Measurements from ENCODE around the gene NUDCD2. TPM values are rescaled to one million over a fixed set of nuclear protein-coding genes. Genes with fewer than 3 reads are reported as not detected.

The NUDCD2 gene
- total and polyA plus RNA-seq, 9 of the 15 experiments (the other 6 are each of a cell fraction or from before 2014, with no cell fraction given), result 14.6 to 76.9 (median 32.5) TPM

DNA sequence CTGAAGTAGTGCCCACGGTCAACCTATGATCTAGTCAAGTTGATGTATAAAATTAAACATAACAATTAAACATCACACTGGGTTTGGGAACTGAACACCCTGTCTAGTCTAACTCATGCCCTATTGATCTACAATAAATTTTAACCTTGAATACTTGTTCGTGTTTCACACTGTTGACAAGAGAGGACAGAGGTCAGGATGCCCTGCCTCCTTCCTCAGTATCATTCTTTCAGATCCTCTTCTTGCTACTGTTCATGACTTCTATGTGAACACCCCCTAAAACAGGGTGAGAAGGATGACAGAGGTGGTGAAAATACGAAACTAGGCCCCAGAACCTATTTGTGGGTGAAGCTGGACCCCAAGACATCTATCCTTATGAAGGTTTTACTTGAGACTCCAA is 37.4 kb upstream of the NUDCD2 start:
- in situ Hi-C loops (cut with MboI) (no loop called here), intact Hi-C loops (cut with micrococcal nuclease) (no loop called here)
- Histone ChIP-seq H3K9me1 (ENCODE audit: control insufficient read depth, insufficient read depth, low read length) (no peaks in the 10 kb centered on the region), H3K36me3 (ENCODE audit: control insufficient read depth, insufficient read depth, low read length) (peaks cover 8% of the 10 kb centered on the region; the same call in 2 of the 3 replicates), H3K4me2 (ENCODE audit: insufficient read depth, low read length) (no peak overlapping the region), H3K9ac (ENCODE audit: insufficient read depth in 1 of 2, low read depth in 2 of 2, low read length in 2 of 2) (no peak overlapping the region), H3K79me2 (ENCODE audit: control insufficient read depth, insufficient read depth, low read length) (no peaks in the 10 kb centered on the region), H2AFZ (ENCODE audit: low read depth, low read length) (0 out of 2 replicates have a peak overlapping the region, but pooled peaks have one; percentile 26), H3K9me3 (replicated peaks; ENCODE audit: control insufficient read depth, insufficient read depth, low read depth, low read length) (no peaks in the 10 kb centered on the region), H4K20me1 (replicated peaks; ENCODE audit: control insufficient read depth, insufficient read depth, low read length) (no peaks in the 10 kb centered on the region), H3K27ac (ENCODE audit: extremely low read depth, low read depth, low read length) (no peak overlapping the region), H3K4me3 (no peak overlapping the region), H3K4me1 (replicated peaks in 1 of 2; ENCODE audit: control insufficient read depth in 2 of 2, insufficient read depth in 2 of 2, low read length in 2 of 2) (no peaks in the 10 kb centered on the region; a peak in 1 of 5 replicates), H3K27me3 (ENCODE audit: control insufficient read depth in 2 of 2, insufficient read depth in 2 of 2, low read length in 2 of 2) (no peaks in the 10 kb centered on the region)
- no TSS peak for BruUV-seq (replicated peaks)
- TF ChIP-seq, protein P1, sequence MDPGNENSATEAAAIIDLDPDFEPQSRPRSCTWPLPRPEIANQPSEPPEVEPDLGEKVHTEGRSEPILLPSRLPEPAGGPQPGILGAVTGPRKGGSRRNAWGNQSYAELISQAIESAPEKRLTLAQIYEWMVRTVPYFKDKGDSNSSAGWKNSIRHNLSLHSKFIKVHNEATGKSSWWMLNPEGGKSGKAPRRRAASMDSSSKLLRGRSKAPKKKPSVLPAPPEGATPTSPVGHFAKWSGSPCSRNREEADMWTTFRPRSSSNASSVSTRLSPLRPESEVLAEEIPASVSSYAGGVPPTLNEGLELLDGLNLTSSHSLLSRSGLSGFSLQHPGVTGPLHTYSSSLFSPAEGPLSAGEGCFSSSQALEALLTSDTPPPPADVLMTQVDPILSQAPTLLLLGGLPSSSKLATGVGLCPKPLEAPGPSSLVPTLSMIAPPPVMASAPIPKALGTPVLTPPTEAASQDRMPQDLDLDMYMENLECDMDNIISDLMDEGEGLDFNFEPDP (CRISPR knock-in tag; IDR thresholded peaks at IDR 0.05), result no peak
- TF ChIP-seq GATAD2B (IDR thresholded peaks at IDR 0.05; ENCODE audit: borderline replicate concordance) (no peak), ZNF444 (CRISPR knock-in tag; IDR thresholded peaks at IDR 0.05) (no peak)
- DNase-seq (ENCODE audit: extremely low read depth in 1 of 4, low spot score in 3 of 4), result no peak
- 39% methylated on average over 3 of the region's 3 CpGs for WGBS (ENCODE audit: insufficient coverage, low coverage, missing lambda C conversion rate)
- POLR2A ChIA-PET, result interaction anchor here (0.6 kb wide), 1 partner anchor 111 kb away, joined by 4 read pairs; no protein-coding TSS in a partner anchor
- no peak for ATAC-seq
- FAIRE-seq, result no peak
- CTCF ChIA-PET (ENCODE audit: low intra/inter-chr PET ratio), result no interaction called here

DNA sequence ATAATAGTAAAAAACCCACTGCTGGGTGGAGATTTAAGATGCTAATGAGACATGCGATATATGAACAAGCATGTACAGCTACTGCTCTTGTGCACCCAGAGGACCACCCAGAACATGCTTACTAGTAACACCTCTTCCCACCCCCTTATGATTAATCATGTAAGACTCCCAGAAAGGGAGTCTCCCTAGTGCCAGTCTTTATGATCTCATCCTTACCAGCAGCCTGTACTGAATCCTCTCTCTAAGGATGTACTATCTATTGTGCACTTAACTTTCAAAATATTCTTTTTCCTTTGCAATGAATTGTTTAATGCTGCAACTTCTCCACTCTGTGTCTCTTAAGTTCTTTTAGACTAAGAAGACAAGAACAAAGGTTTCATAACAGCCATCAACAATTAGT is 36.4 kb upstream of the NUDCD2 start:
- H3K4me2 ChIP-seq (ENCODE audit: insufficient read depth, low read length), result no peak overlapping the region
- intact Hi-C loops (cut with micrococcal nuclease), result no loop called here
- no peaks in the 10 kb centered on the region for H3K79me2 ChIP-seq (ENCODE audit: control insufficient read depth, insufficient read depth, low read length)
- no peak for DNase-seq (ENCODE audit: extremely low read depth in 1 of 4, low spot score in 3 of 4)
- ATAC-seq, result no peak
- H2AFZ ChIP-seq (ENCODE audit: low read depth, low read length), result no peak overlapping the region
- H3K9me3 ChIP-seq (replicated peaks; ENCODE audit: control insufficient read depth, insufficient read depth, low read depth, low read length), result no peaks in the 10 kb centered on the region
- H3K27me3 ChIP-seq (ENCODE audit: control insufficient read depth in 2 of 2, insufficient read depth in 2 of 2, low read length in 2 of 2), result no peaks in the 10 kb centered on the region
- H3K4me1 ChIP-seq (replicated peaks in 1 of 2; ENCODE audit: control insufficient read depth in 2 of 2, insufficient read depth in 2 of 2, low read length in 2 of 2), result no peaks in the 10 kb centered on the region; a peak in 1 of 5 replicates
- no TSS peak for BruUV-seq (replicated peaks)
- H3K36me3 ChIP-seq (ENCODE audit: control insufficient read depth, insufficient read depth, low read length), result peaks cover 16% of the 10 kb centered on the region; the same call in 2 of the 3 replicates
- H3K4me3 ChIP-seq, result no peak overlapping the region
- ChIA-PET POLR2A (no interaction called here), CTCF (ENCODE audit: low intra/inter-chr PET ratio) (no interaction called here)
- in situ Hi-C loops (cut with MboI), result no loop called here
- no peak for FAIRE-seq
- no peak overlapping the region for H3K9ac ChIP-seq (ENCODE audit: insufficient read depth in 1 of 2, low read depth in 2 of 2, low read length in 2 of 2)
- no peaks in the 10 kb centered on the region for H4K20me1 ChIP-seq (replicated peaks; ENCODE audit: control insufficient read depth, insufficient read depth, low read length)
- H3K9me1 ChIP-seq (ENCODE audit: control insufficient read depth, insufficient read depth, low read length), result no peaks in the 10 kb centered on the region
- H3K27ac ChIP-seq (ENCODE audit: extremely low read depth, low read depth, low read length), result no peak overlapping the region
- 23% methylated on average over 1 of the region's 1 CpG for WGBS (ENCODE audit: insufficient coverage, low coverage, missing lambda C conversion rate)
- TF ChIP-seq ZNF124 (CRISPR knock-in tag; IDR thresholded peaks at IDR 0.05) (no peak), NFIX (CRISPR knock-in tag; IDR thresholded peaks at IDR 0.05; ENCODE audit: low read depth) (no peak), MIER1 (IDR thresholded peaks at IDR 0.05; ENCODE audit: low read depth) (no peak), ZNF507 (tag; conservative IDR thresholded peaks at IDR 0.05) (no peak), EHMT2 (IDR thresholded peaks at IDR 0.05) (no peak), PTTG1 (tag; IDR thresholded peaks at IDR 0.05; ENCODE audit: low read depth) (no peak)
- TF ChIP-seq, protein P2, sequence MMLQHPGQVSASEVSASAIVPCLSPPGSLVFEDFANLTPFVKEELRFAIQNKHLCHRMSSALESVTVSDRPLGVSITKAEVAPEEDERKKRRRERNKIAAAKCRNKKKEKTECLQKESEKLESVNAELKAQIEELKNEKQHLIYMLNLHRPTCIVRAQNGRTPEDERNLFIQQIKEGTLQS (IDR thresholded peaks at IDR 0.05), result no peak
- TF ChIP-seq, protein P2 (CRISPR knock-in tag; conservative IDR thresholded peaks at IDR 0.05), result no peak
- TF ChIP-seq, protein P3, sequence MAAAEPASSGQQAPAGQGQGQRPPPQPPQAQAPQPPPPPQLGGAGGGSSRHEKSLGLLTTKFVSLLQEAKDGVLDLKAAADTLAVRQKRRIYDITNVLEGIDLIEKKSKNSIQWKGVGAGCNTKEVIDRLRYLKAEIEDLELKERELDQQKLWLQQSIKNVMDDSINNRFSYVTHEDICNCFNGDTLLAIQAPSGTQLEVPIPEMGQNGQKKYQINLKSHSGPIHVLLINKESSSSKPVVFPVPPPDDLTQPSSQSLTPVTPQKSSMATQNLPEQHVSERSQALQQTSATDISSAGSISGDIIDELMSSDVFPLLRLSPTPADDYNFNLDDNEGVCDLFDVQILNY (CRISPR knock-in tag; IDR thresholded peaks at IDR 0.05), result no peak

Data from K562 (cell line).